Measurements from ENCODE around the gene TMEM63A. TPM values are rescaled to one million over a fixed set of nuclear protein-coding genes. Genes with fewer than 3 reads are reported as not detected.
"Not testable (repeated sequence)": the region's sequence is repeated elsewhere in the genome, so short reads cannot be mapped to it uniquely, and the experiment has no call there.

TMEM63A gene
- total and polyA plus RNA-seq, 7 experiments from 2014 or later = 55.0 to 611 (median 314) TPM

DNA sequence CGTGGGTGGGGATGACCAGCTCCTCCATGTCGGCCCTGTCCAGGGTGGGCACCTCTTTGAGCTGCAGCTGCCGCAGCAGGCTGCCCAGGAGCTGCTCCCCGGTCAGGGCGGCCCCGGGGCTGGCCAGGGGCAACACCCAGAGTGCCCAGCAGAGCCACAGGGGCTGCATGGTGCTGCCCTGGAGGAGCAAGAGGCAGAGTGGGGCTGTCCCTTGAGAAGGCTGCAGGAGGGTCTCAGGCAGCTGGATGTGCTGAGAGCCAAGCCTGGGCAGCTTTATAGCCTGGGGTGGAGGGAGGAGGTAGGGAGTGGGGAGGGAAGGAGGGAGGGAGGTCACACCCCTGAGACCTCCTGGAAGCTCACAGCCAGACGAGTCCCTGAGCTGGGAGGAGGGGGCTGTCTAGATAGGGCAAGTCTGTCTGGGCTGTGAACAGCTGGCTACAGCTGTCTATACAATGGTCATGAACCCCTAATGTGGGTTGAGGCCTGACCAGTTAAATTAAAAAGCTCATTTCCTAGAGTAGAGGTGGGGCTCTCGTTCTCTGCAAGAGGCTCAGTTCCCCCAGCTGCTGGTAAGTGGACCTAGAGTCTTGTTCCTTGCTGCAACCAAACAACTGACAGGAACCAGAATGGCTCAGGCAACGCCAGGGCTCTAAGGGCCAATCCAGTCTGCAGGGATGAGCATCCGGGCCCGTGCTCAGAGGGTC lies 6.9 kb upstream of the TMEM63A start, which contains the start of gene LEFTY1:
Gene LEFTY1, minus strand, starts transcription at position 249 of the 704 bp plus-strand sequence. Its CDS starts 80 bp downstream, at position 169.
- H3K4me3 Mint-ChIP-seq = no peak within 1 kb of the TSS
- no peaks in the 10 kb centered on the region for H3K36me3 ChIP-seq (ENCODE audit: control insufficient read depth in 2 of 3, insufficient read depth in 3 of 3, low read length in 3 of 3)
- peak within 1 kb of the TSS in 6 of 9 donors; percentile 28 to 66 (median 60) for H3K27ac Mint-ChIP-seq
- DNase-seq = no peak
- intact Hi-C loops (cut with micrococcal nuclease) = no loop called here
- no peaks in the 10 kb centered on the region for H3K9me3 Mint-ChIP-seq
- H3K36me3 Mint-ChIP-seq = peaks cover 0 to under 1% (median 0%) of the 10 kb centered on the region in 5 donors
- no peak within 1 kb of the TSS for H3K27ac ChIP-seq (ENCODE audit: low read depth, low read length)
- no peaks in the 10 kb centered on the region for H3K27me3 ChIP-seq (ENCODE audit: control insufficient read depth in 2 of 2, insufficient read depth in 2 of 2, low read length in 2 of 2)
- no peaks in the 10 kb centered on the region for H3K9me3 ChIP-seq (ENCODE audit: control insufficient read depth in 2 of 3, low read length in 3 of 3)
- H3K4me3 ChIP-seq (ENCODE audit: low read length) = no peak within 1 kb of the TSS
- H3K27me3 Mint-ChIP-seq = peaks cover 0 to 37% (median 0%) of the 10 kb centered on the region in 5 donors
- peak; percentile 14 for ATAC-seq
- ChIA-PET CTCF (interaction anchor here (0.7 to 1.1 kb wide), 3 partner anchors 9 to 23 kb away, joined by 3 to 7 read pairs (median 3); no protein-coding TSS in a partner anchor), POLR2A (interaction anchor here (0.6 to 12.8 kb wide), 7 partner anchors 9 to 110 kb away, joined by 3 to 396 read pairs (median 4); partner anchors contain the start of genes SDE2 and TMEM63A)
- peaks cover 0 to 5% of the 10 kb centered on the region in 2 donors for H3K4me1 ChIP-seq (ENCODE audit: control insufficient read depth in 2 of 2, insufficient read depth in 2 of 2, low read length in 2 of 2)
- peaks cover 1 to 32% (median 14%) of the 10 kb centered on the region in 7 donors for H3K4me1 Mint-ChIP-seq

DNA sequence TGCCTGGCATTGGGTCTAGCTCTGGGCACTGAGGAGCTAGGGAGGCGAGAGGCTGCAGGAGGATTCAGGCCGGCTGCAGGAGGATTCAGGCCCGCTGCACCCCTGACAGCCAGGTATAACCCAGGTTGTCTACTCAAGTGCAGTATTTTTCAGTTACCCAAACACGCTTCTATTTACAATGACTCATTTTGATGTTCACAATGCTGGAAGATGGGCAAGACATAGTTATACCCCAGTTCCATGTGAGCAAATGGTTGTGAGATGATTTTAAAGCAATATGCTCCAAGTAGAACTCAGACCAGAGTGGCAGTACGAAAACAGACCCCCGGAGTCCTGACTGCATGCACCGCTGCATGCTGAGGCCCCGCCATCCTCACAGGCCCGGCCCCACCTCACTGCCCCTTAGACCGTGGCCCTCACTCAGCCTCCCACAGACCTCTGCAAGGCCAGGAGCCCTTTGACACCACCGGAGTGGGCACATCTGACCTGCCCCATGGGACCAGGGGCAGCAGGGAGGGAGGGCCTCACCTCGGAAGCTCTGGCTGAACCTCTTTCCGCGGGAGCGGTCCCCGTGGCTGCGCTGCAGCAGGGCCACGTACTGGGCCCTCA lies 6.2 kb upstream of the TMEM63A start:
- DNase-seq (no peak), ATAC-seq (no peak)
- Histone ChIP-seq H3K27ac (ENCODE audit: low read depth, low read length) (no peak overlapping the region), H3K4me3 (ENCODE audit: low read length) (no peak overlapping the region), H3K36me3 (ENCODE audit: control insufficient read depth in 2 of 3, insufficient read depth in 3 of 3, low read length in 3 of 3) (no peaks in the 10 kb centered on the region), H3K9me3 (ENCODE audit: control insufficient read depth in 2 of 3, low read length in 3 of 3) (no peaks in the 10 kb centered on the region), H3K4me1 (ENCODE audit: control insufficient read depth in 2 of 2, insufficient read depth in 2 of 2, low read length in 2 of 2) (peaks cover 3 to 10% of the 10 kb centered on the region in 2 donors), H3K27me3 (ENCODE audit: control insufficient read depth in 2 of 2, insufficient read depth in 2 of 2, low read length in 2 of 2) (no peaks in the 10 kb centered on the region)
- Mint-ChIP-seq H3K36me3 (peaks cover 0 to 2% (median 0%) of the 10 kb centered on the region in 5 donors), H3K27me3 (peaks cover 0 to 36% (median 0%) of the 10 kb centered on the region in 5 donors), H3K4me1 (peaks cover 6 to 33% (median 15%) of the 10 kb centered on the region in 7 donors), H3K9me3 (no peaks in the 10 kb centered on the region), H3K4me3 (no peak overlapping the region), H3K27ac (peak overlapping the region in 1 of 9 donors; percentile 59)
- ChIA-PET POLR2A (interaction anchor here (1.0 to 12.8 kb wide), 4 partner anchors 8 to 111 kb away, joined by 3 to 396 read pairs (median 10); partner anchors contain the start of genes SDE2 and TMEM63A), CTCF (no interaction called here)
- intact Hi-C loops (cut with micrococcal nuclease) = no loop called here

DNA sequence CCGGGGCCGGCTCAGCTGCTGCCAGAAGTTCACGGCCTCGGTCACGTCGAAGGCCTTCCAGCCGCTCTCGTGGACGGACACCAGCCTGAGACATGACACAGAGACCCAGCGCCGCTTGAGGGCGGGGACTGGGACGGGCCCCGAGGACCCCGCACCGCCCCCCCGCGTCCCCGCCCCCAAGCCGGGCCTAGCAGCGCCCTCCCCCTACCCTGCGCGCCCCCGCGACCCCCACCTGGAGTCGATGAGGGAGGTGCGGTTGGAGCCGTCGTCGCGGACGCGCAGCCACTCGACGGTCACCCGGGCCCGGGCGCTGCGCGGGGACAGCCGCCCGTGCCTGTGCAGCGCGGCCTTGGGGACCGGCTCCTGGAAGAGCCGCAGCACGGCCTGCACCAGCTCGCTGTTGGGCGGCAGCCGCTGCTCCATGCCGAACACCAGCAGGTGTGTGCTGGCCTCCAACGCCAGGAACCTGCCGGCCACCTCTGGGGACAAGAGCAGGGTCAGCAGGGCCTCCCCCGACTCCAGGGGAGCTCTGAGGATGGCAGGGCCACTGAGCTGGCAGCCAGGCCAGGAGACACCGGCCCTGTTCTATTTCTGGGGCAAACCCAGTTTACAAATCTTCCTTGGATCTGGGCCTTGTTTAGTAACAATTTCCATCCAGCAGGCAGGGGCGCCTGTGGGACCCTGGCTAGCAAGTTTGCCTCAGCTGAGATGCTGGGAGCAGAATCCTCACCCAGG lies 5.5 kb upstream of the TMEM63A start:
- H3K9me3 Mint-ChIP-seq; H3K36me3 Mint-ChIP-seq; H3K9me3 ChIP-seq (ENCODE audit: control insufficient read depth in 2 of 3, low read length in 3 of 3); CTCF ChIA-PET; ATAC-seq; H3K4me1 ChIP-seq (ENCODE audit: control insufficient read depth in 2 of 2, insufficient read depth in 2 of 2, low read length in 2 of 2); H3K27me3 ChIP-seq (ENCODE audit: control insufficient read depth in 2 of 2, insufficient read depth in 2 of 2, low read length in 2 of 2); DNase-seq; H3K36me3 ChIP-seq (ENCODE audit: control insufficient read depth in 2 of 3, insufficient read depth in 3 of 3, low read length in 3 of 3); H3K4me3 Mint-ChIP-seq; H3K4me3 ChIP-seq (ENCODE audit: low read length); intact Hi-C loops (cut with micrococcal nuclease); H3K27ac Mint-ChIP-seq; H3K27ac ChIP-seq (ENCODE audit: low read depth, low read length): not testable (repeated sequence)
- H3K4me1 Mint-ChIP-seq = peaks cover 10 to 37% (median 19%) of the 10 kb centered on the region in 7 donors
- POLR2A ChIA-PET = interaction anchor here (1.0 to 14.9 kb wide), 4 partner anchors 6 to 36 kb away, joined by 3 to 396 read pairs (median 202); partner anchors contain the start of genes LEFTY1, PYCR2 and TMEM63A
- H3K27me3 Mint-ChIP-seq = peaks cover 0 to 39% (median 0%) of the 10 kb centered on the region in 5 donors

- Histone ChIP-seq H3K36me3 (ENCODE audit: control insufficient read depth in 2 of 3, insufficient read depth in 3 of 3, low read length in 3 of 3) (peaks cover 0 to 10% (median 0%) of the 10 kb centered on the region in 3 experiments), H3K27me3 (ENCODE audit: control insufficient read depth in 2 of 2, insufficient read depth in 2 of 2, low read length in 2 of 2) (no peaks in the 10 kb centered on the region), H3K4me1 (ENCODE audit: control insufficient read depth in 2 of 2, insufficient read depth in 2 of 2, low read length in 2 of 2) (peaks cover 3 to 10% of the 10 kb centered on the region in 2 donors), H3K4me3 (ENCODE audit: low read length) (no peak overlapping the region), H3K9me3 (ENCODE audit: control insufficient read depth in 2 of 3, low read length in 3 of 3) (no peaks in the 10 kb centered on the region), H3K27ac (ENCODE audit: low read depth, low read length) (no peak overlapping the region)
- no peak for DNase-seq
- intact Hi-C loops (cut with micrococcal nuclease) = no loop called here
- ChIA-PET POLR2A (interaction anchor here (1.0 to 14.9 kb wide), 2 partner anchors 7 to 37 kb away, joined by 3 to 396 read pairs; partner anchors contain the start of genes LEFTY1 and PYCR2), CTCF (no interaction called here)
- H3K27ac Mint-ChIP-seq = peak overlapping the region in 2 of 9 donors; percentile 5 to 20
- H3K27me3 Mint-ChIP-seq = peaks cover 0 to 39% (median 0%) of the 10 kb centered on the region in 5 donors
- H3K36me3 Mint-ChIP-seq = peaks cover 0 to 2% (median 0%) of the 10 kb centered on the region in 5 donors
- peaks cover 0 to 3% (median 0%) of the 10 kb centered on the region in 11 donors for H3K9me3 Mint-ChIP-seq
- peaks cover 10 to 37% (median 19%) of the 10 kb centered on the region in 7 donors for H3K4me1 Mint-ChIP-seq
- no peak for ATAC-seq
- H3K4me3 Mint-ChIP-seq = no peak overlapping the region
Measured at GRCh38 chr1:225887030-225887314, 4.8 kb upstream of the TMEM63A start.

DNA sequence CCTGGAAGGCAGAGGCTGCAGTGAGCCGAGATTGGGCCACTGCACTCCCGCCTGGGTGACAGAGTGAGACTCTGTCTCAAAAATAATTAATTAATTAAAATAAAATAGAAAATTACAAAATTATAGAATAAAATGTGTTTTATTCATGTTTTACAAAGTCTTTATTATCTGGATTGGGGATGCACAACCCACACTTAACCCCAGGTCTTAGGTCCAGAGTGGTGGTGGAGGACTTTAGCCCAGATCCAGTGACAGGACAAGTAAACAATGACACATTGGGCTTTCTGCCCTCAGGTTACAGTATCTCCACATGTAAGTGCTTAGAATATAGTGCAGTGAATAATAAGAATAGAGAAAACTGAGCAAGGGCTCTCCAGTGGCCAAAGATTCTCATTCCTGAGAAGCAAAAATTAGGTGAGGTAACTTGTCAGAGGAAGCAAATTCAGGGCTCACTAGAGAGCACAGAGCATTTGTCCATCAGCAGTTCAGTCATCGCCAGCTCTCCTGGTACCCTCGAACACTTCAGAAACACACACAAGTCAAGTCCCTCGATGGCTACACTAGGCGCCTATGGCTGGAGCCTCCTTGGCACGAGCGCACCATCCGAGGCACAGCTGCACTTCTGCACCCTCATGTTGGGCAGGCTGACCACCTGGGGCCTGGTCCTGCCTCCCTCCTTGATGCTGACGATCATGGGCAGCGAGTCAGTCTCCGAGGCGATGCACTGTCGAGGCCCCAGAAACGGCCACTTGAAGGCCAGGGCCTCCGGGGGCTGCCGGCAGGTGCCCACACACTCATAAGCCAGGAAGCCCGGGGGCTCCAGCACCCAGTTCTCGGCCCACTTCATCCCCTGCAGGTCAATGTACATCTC lies 4.2 kb upstream of the TMEM63A start:
- CTCF ChIA-PET = interaction anchor here (1.1 kb wide), 1 partner anchor 9 kb away, joined by 5 read pairs; no protein-coding TSS in a partner anchor
- Mint-ChIP-seq H3K9me3 (peaks cover 0 to 3% (median 0%) of the 10 kb centered on the region in 11 donors), H3K4me3 (no peak overlapping the region), H3K27me3 (peaks cover 0 to 39% (median 0%) of the 10 kb centered on the region in 5 donors), H3K36me3 (peaks cover 0 to 2% (median 0%) of the 10 kb centered on the region in 5 donors), H3K27ac (peak overlapping the region in 2 of 9 donors; percentile 20 to 47), H3K4me1 (peaks cover 10 to 31% (median 18%) of the 10 kb centered on the region in 7 donors)
- Histone ChIP-seq H3K4me1 (ENCODE audit: control insufficient read depth in 2 of 2, insufficient read depth in 2 of 2, low read length in 2 of 2) (peaks cover 3 to 9% of the 10 kb centered on the region in 2 donors), H3K36me3 (ENCODE audit: control insufficient read depth in 2 of 3, insufficient read depth in 3 of 3, low read length in 3 of 3) (peaks cover 0 to 15% (median 0%) of the 10 kb centered on the region in 3 experiments), H3K27me3 (ENCODE audit: control insufficient read depth in 2 of 2, insufficient read depth in 2 of 2, low read length in 2 of 2) (no peaks in the 10 kb centered on the region), H3K4me3 (ENCODE audit: low read length) (no peak overlapping the region), H3K27ac (ENCODE audit: low read depth, low read length) (no peak overlapping the region), H3K9me3 (ENCODE audit: control insufficient read depth in 2 of 3, low read length in 3 of 3) (no peaks in the 10 kb centered on the region)
- intact Hi-C loops (cut with micrococcal nuclease) = no loop called here
- no peak for ATAC-seq
- POLR2A ChIA-PET = interaction anchor here (1.0 to 14.9 kb wide), 3 partner anchors 8 to 38 kb away, joined by 3 to 396 read pairs (median 3); partner anchors contain the start of genes LEFTY1 and PYCR2
- DNase-seq = no peak
